H54 (cell line): ENCODE measurements around the gene CDH9.
A peak's percentile ranks its signal among the peaks of the same experiment; 100 is the strongest.

Experiments
- DNase-seq: peaks from one replicate; pipeline ENCODE4 v3.0.0; 2011; ENCODE audit warnings: low spot score, mixed read lengths; ENCODE audit not compliant: insufficient read length
- FAIRE-seq: peaks from 3 replicates; lab custom pipeline; 2011; peaks lifted over from hg19 to GRCh38; lab: Jason Lieb, UNC
- POLR2A ChIP-seq: IDR thresholded peaks from 2 replicates; pipeline ENCODE4 v1.6.1; 2011; ENCODE audit warnings: low read depth, mild to moderate bottlenecking, low read length

CDH9 gene

DNA sequence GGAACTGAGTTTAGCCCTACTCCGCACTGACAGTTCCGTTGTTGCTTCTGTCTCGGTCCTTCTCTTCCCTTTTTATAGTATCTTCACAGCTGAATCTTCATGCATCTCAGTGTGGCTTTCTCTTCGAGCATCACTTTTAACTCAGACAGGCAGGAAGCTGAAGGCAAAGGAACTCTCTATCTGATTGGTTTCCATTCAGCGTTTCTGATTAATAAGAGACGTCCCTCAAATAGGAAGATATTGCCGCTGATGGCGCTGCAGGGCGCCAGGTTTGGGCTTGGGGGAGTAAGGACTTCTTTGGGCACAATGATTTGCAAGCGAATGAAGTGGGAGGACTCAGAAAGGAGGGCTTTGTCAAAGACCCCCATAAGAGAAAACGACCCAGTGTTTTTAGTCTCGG lies at the start of gene CDH9:
CDH9 (minus strand) TSS at position 111 of the 400 bp plus-strand sequence. CDS start 50,253 bp downstream, outside the sequence.
- no peak for TF ChIP-seq POLR2A
- DNase-seq (no peak), FAIRE-seq (no peak)

- FAIRE-seq, result peak; percentile 23
- DNase-seq, result no peak
- no peak for TF ChIP-seq POLR2A
These were observed 49.4 kb upstream of the CDH9 start for GRCh38 chr5:27087747-27088146.

DNA sequence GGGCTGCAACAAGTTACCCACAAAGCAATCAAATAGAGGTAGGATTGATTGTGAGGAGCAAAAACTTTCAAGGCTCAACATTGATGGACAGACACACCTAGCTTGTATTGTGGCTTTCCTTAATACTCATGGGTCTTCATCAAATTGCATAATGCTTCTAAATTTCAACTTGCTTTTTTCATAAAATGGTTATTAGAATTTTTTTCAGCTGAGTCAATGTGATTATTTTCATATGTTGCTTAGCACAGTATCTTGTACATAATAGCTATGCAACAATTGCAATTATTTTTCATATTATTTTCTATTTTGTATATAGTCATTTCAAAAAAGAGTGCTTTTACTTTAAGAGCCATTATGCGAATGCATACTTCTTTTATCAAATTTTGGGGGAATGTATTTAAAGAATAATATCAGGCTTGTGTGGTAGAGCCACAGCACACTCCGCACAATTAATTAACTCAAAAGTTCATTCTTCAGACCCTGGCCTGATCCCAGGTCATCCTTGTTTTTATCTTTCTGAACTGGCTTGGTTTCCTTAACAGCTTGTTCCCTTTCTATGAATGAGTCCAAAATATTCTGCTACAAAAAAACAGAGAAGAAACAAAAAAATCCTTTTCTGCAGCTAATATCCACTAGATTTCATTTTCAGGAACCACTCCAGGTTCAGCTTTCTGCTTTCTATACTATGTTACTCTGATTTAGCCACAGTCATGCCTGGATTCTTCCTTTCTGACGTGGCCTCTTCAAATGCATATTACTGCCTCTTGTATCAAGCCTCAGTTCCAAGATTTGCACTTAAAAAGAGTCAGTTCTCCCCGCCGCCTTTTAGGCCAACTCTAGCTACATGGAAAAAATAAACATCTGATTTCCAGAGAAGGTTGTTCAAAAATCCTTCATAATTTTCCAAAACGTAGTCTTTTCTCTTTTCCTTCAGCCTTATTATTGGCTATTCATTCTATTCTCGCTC lies 45.3 kb upstream of the CDH9 start:
- FAIRE-seq (no peak), DNase-seq (no peak)
- TF ChIP-seq POLR2A, result no peak

- TF ChIP-seq POLR2A, result no peak
- DNase-seq, result no peak
- no peak for FAIRE-seq
These were observed 41.8 kb upstream of the CDH9 start for GRCh38 chr5:27080147-27080546.

GRCh38 chr5:27062451-27062850 lies 24.1 kb upstream of the CDH9 start:
- FAIRE-seq (no peak), DNase-seq (no peak)
- no peak for TF ChIP-seq POLR2A

- DNase-seq (no peak), FAIRE-seq (peak; percentile 45)
- no peak for TF ChIP-seq POLR2A
These were observed 10.1 kb upstream of the CDH9 start for GRCh38 chr5:27048510-27048909.

GRCh38 chr5:27041372-27041771 lies 3.0 kb upstream of the CDH9 start:
- FAIRE-seq (no peak), DNase-seq (no peak)
- TF ChIP-seq POLR2A, result no peak

DNA sequence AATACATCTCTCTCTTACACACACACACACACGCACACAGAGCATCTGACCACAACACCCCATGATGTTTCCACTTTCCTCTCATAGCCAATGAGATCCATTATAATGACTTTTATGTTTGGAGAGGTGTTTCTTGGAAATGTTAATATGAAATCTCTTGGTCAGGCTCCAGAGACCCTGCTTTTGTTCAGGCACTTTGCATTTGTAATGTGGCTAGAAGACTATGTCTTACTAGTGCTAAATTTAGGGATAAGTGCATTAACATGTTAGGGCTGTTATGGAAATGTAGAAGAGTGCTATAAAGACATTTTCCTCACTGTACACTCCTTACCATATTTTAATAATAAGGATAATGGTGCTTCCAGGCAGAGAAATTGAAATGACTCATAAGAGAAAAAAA lies 3.8 kb downstream of the CDH9 start:
- DNase-seq (no peak), FAIRE-seq (no peak)
- TF ChIP-seq POLR2A, result no peak

GRCh38 chr5:27026801-27027200 lies 11.6 kb downstream of the CDH9 start:
- no peak for DNase-seq
- no peak for TF ChIP-seq POLR2A
- FAIRE-seq, result no peak

GRCh38 chr5:27026063-27026462 lies 12.3 kb downstream of the CDH9 start:
- no peak for DNase-seq
- no peak for FAIRE-seq

GRCh38 chr5:27021471-27021870 lies 16.9 kb downstream of the CDH9 start:
- DNase-seq, result no peak
- no peak for TF ChIP-seq POLR2A
- FAIRE-seq, result no peak

More at GRCh38 chr5:27026063-27026462, 12.3 kb downstream of the CDH9 start:
- no peak for TF ChIP-seq POLR2A

- DNase-seq (no peak), FAIRE-seq (peak; percentile 27)
- no peak for TF ChIP-seq POLR2A
These were observed 17.4 kb downstream of the CDH9 start for GRCh38 chr5:27020973-27021372.

DNA sequence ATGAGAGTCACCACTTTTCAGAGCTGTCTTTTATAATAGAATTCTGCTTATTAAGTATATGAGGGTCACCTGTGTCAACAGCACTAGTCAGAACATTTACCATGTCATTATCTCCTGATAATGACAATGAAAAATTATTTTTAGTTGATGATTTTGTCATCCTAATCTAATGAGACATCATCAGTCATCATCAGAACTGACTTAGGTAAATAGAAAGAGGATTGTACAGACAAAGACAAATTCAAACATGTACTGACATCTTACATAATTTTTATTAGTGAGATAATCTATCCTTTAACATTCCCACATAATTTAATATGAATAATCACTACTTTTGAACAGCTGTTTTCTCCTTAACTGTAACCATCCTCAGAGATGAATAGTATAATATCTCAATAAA lies 22.6 kb downstream of the CDH9 start:
- DNase-seq (no peak), FAIRE-seq (no peak)
- TF ChIP-seq POLR2A, result no peak

DNA sequence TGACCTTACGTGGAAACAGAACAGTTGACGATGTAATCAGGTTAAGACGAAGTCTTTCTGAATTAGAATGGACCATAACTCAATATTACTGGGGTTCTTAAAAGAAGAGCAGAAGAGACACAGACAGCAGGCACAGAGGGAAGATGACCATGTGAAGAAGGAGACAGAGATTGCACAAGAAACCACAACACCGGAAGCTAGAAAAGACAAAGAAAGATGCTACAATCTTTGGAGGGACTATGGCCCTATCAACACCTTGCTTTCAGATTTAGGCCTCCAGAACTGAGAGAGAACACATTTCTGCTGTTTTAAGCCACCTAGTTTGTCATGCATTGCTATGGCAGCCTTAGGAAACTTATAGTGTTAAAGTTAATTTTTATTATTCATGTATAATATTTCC lies 27.1 kb downstream of the CDH9 start:
- no peak for TF ChIP-seq POLR2A
- DNase-seq (no peak), FAIRE-seq (no peak)

- no peak for TF ChIP-seq POLR2A
- DNase-seq (no peak), FAIRE-seq (peak; percentile 60)
These were observed 27.7 kb downstream of the CDH9 start for GRCh38 chr5:27010646-27011045.
